GM06990 (cell line): ENCODE data around the gene CCL20.

ENCODE experiments used
- DNase-seq: peaks from one replicate; pipeline ENCODE4 v3.0.0-alpha.2; 2011; ENCODE audit not compliant: insufficient read length; ENCODE audit errors: extremely low read depth
- H3K27me3 ChIP-seq: replicated peaks from 2 replicates; pipeline ENCODE4 v1.6.0; 2011; ENCODE audit warnings: low read length; ENCODE audit not compliant: control insufficient read depth, insufficient read depth
- H3K36me3 ChIP-seq: 2 replicates; pipeline ENCODE4 v1.5.1; 2011; ENCODE audit warnings: low read length; ENCODE audit not compliant: control insufficient read depth, insufficient read depth
- H3K4me3 ChIP-seq: replicated peaks from 2 replicates; pipeline ENCODE4 v1.5.1; 2011; ENCODE audit warnings: low read depth, mild to moderate bottlenecking, control low read depth, low read length
- CTCF ChIP-seq: IDR thresholded peaks from 2 replicates; pipeline ENCODE4 v1.5.1; 2011; ENCODE audit warnings: low read length, control low read depth, mild to moderate bottlenecking, inconsistent platforms; ENCODE audit not compliant: insufficient read depth, poor library complexity, severe bottlenecking

Gene CCL20

DNA sequence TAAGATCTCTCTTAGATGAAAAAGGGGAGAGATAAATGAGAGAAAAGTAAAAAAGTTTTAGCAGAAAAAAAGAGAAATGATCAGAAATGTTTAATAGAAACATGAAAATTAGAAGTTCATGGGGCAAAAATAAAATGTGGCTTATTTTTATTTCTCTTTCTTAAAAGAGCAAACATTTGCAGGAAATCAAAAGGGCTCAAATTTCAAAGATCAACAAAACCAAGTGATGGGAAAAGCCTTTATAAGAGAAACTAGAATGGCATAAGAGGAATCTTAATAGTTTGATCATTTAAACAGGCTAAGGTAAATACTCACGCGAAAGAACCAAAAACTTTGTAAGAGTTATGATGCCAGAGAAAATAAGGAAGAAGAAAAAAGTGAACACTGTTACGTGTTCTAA, 34.5 kb downstream of the CCL20 start:
- DNase-seq, result no peak
- H3K27me3 ChIP-seq, result no peaks in the 10 kb centered on the region
- no peaks in the 10 kb centered on the region for H3K36me3 ChIP-seq
- no peak overlapping the region for H3K4me3 ChIP-seq
- no peak for TF ChIP-seq CTCF

GRCh38 chr2:227848586-227848985, 34.9 kb downstream of the CCL20 start:
- peak; percentile 65 for DNase-seq
- no peak for TF ChIP-seq CTCF
- Histone ChIP-seq H3K4me3 (no peak overlapping the region), H3K27me3 (no peaks in the 10 kb centered on the region), H3K36me3 (no peaks in the 10 kb centered on the region)

DNA sequence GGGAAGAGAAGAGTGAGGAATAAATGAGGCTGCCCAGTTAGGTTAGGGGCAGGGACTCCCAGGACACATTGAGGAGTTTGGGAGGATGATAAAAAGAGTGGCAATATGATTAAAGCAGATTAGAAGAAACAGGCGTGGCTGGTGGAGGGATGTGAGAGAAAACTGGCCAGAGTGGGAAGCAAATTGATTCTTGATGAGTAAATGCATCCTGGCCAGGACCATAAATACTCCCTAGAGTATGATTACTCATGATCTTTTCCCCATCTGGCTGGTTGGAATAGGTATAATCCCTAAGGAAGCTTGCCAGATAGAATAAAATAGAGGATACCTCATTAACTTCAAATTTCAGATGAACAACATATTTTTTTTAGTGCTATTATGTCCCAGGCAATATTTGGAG, 36.3 kb downstream of the CCL20 start:
- Histone ChIP-seq H3K27me3 (no peaks in the 10 kb centered on the region), H3K4me3 (no peak overlapping the region), H3K36me3 (no peaks in the 10 kb centered on the region)
- no peak for TF ChIP-seq CTCF
- no peak for DNase-seq

DNA sequence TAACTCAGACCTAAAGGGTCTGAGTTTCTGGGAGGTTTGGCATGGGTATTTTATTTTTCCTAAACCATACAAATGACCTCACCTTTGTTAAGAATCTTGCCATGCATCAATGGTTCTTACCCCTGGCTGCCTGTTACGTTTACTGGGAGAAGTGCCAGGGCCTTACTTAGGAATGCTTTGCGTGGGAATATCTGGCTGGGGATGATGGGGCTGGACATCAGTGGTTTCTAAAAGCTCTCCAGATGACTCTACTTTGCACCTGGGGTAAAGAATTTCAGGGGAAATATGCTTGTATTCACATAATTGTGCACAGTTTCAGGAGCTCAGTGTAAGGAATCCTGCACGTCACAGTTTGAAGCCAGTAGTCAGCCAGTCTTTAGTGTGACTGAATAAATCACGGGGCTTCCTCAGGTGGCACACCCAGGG, 39.6 kb downstream of the CCL20 start:
- DNase-seq, result no peak
- no peaks in the 10 kb centered on the region for H3K36me3 ChIP-seq
- TF ChIP-seq CTCF, result no peak

GRCh38 chr2:227853765-227854271, 40.2 kb downstream of the CCL20 start:
- no peak for TF ChIP-seq CTCF
- DNase-seq, result no peak
- Histone ChIP-seq H3K36me3 (no peaks in the 10 kb centered on the region), H3K27me3 (no peaks in the 10 kb centered on the region), H3K4me3 (no peak overlapping the region)

More for the DNA sequence above, 39.6 kb downstream of the CCL20 start:
- H3K4me3 ChIP-seq, result no peak overlapping the region
- H3K27me3 ChIP-seq, result no peaks in the 10 kb centered on the region

DNA sequence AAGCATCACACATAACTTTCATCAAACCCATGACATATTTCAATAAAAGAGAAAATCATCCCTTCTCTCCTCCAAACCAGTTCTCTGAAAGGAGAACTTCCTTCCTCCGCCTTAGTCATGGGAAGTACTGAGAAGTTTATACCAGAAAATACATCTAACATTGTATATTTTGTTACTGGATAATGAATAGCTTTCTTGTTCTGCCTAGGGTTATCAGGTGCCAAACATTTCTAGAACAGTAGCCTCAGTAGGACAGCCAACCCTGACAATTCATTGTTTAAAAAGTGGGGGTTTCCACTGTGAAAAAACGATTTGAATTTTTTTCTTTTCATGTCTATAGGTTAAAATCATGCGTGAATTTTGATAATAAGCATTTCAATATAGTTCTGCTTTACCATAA, 41.8 kb downstream of the CCL20 start:
- Histone ChIP-seq H3K36me3 (no peaks in the 10 kb centered on the region), H3K4me3 (no peak overlapping the region)
- TF ChIP-seq CTCF, result no peak

More for the DNA sequence above, 41.8 kb downstream of the CCL20 start:
- DNase-seq, result no peak
- no peaks in the 10 kb centered on the region for H3K27me3 ChIP-seq
